K562 (cell line): Measurements from ENCODE around the gene CD34. TPM values are rescaled to one million over a fixed set of nuclear protein-coding genes. Genes with fewer than 3 reads are reported as not detected.

Source experiments
- ATAC-seq: fragments of 200-7000 bp; cut with Tn5 transposase; 3 replicates; pipeline ENCODE4 v1.9.1; 2020; ENCODE audit warnings: moderate library complexity
- BruUV-seq: library from RNA; stranded (reverse); fragments of 400-500 nt; replicated peaks from 2 replicates; lab custom pipeline; 2021; lab: Mats Ljungman, UMichigan
- CTCF ChIA-PET: fragments of 300-600 bp; formaldehyde crosslinking; extraction: SDS; loops from one replicate; lab custom pipeline; 2021; ENCODE audit warnings: low intra/inter-chr PET ratio; lab: Yijun Ruan, JAX
- POLR2A ChIA-PET: fragments of 300-600, 350-650 bp; sonication (Branson Sonifier 250); formaldehyde crosslinking; extraction: SDS; loops from one replicate; lab custom pipeline; 2021; ENCODE audit warnings: antibody characterized with exemption, inconsistent platforms; lab: Yijun Ruan, JAX
- DNase-seq, 4 experiments: peaks; one replicate each; pipeline versions ENCODE4 v3.0.0 to v3.0.0-alpha.2; 2011 to 2018; ENCODE audit warnings: low spot score in 3 of 4, mixed read lengths in 3 of 4; ENCODE audit errors: extremely low read depth in 1 of 4
- FAIRE-seq: peaks from 2 replicates; lab custom pipeline; 2011; peaks lifted over from hg19 to GRCh38; lab: Jason Lieb, UNC
- H2AFZ ChIP-seq: 2 replicates; pipeline ENCODE4 v1.6.0; 2011; ENCODE audit warnings: low read depth, low read length, control low read depth, inconsistent platforms
- H3K27ac ChIP-seq: fragments of 200-600 bp; 3 replicates; pipeline ENCODE4 v1.8.0; 2011; ENCODE audit warnings: low read depth, mild to moderate bottlenecking, control low read depth, inconsistent platforms, low read length, moderate library complexity, mixed read lengths; ENCODE audit errors: extremely low read depth
- H3K27me3 ChIP-seq, 2 experiments: fragments of 300-600 bp in 1 of 2; 2 replicates in 1 of 2; 3 replicates in 1 of 2; pipeline versions ENCODE4 v1.6.0 to v1.8.0; 2011; ENCODE audit warnings: inconsistent platforms in 2 of 2, low read length in 2 of 2, mild to moderate bottlenecking in 1 of 2, mixed read lengths in 1 of 2, moderate library complexity in 1 of 2; ENCODE audit not compliant: control insufficient read depth in 2 of 2, insufficient read depth in 2 of 2
- H3K36me3 ChIP-seq: fragments of 300-600 bp; 3 replicates; pipeline ENCODE4 v1.8.0; 2011; ENCODE audit warnings: mild to moderate bottlenecking, low read length, inconsistent platforms; ENCODE audit not compliant: control insufficient read depth, insufficient read depth
- H3K4me1 ChIP-seq, 2 experiments: fragments of 200-600 bp in 1 of 2; replicated peaks in 1 of 2; 2 replicates in 1 of 2; 3 replicates in 1 of 2; pipeline versions ENCODE4 v1.5.1 to v1.8.0; 2011; ENCODE audit warnings: inconsistent platforms in 2 of 2, low read length in 2 of 2, mild to moderate bottlenecking in 1 of 2, mixed read lengths in 1 of 2, moderate library complexity in 1 of 2; ENCODE audit not compliant: control insufficient read depth in 2 of 2, insufficient read depth in 2 of 2
- H3K4me2 ChIP-seq: 2 replicates; pipeline ENCODE4 v1.6.1; 2011; ENCODE audit warnings: low read length, control low read depth, inconsistent platforms, mixed read lengths; ENCODE audit not compliant: insufficient read depth
- H3K4me3 ChIP-seq: fragments of 200-600 bp; sonication (generic), shearing (Covaris generic); 2 replicates; pipeline ENCODE4 v1.5.1; 2016; ENCODE audit warnings: control low read depth, inconsistent platforms
- H3K79me2 ChIP-seq: fragments of 200-600 bp; 3 replicates; pipeline ENCODE4 v1.8.0; 2011; ENCODE audit warnings: low read length, inconsistent platforms; ENCODE audit not compliant: control insufficient read depth, insufficient read depth
- H3K9ac ChIP-seq, 2 experiments: 2 replicates each; pipeline versions ENCODE4 v1.6.0 to v1.6.1; 2011; ENCODE audit warnings: low read depth in 2 of 2, low read length in 2 of 2, control low read depth in 1 of 2, inconsistent platforms in 1 of 2, mild to moderate bottlenecking in 1 of 2, mixed read lengths in 1 of 2; ENCODE audit not compliant: insufficient read depth in 1 of 2
- H3K9me1 ChIP-seq: one replicate; pipeline ENCODE4 v1.6.0; 2011; ENCODE audit warnings: inconsistent platforms, mild to moderate bottlenecking, low read length, moderate library complexity; ENCODE audit not compliant: control insufficient read depth, insufficient read depth
- H3K9me3 ChIP-seq: replicated peaks from 2 replicates; pipeline ENCODE4 v1.5.1; 2011; ENCODE audit warnings: low read depth, low read length, inconsistent platforms; ENCODE audit not compliant: control insufficient read depth, insufficient read depth
- H4K20me1 ChIP-seq: replicated peaks from 2 replicates; pipeline ENCODE4 v1.6.1; 2011; ENCODE audit warnings: low read length, inconsistent platforms, mixed read lengths; ENCODE audit not compliant: control insufficient read depth, insufficient read depth
- ASH1L ChIP-seq: fragments of 450-650 bp; IDR thresholded peaks from 2 replicates; pipeline ENCODE4 v1.6.1; 2018; ENCODE audit warnings: borderline replicate concordance, mild to moderate bottlenecking, low read depth; ENCODE audit not compliant: partially characterized antibody
- ETV1 ChIP-seq: fragments of 450-650 bp; conservative IDR thresholded peaks from 2 replicates; pipeline ENCODE4 v1.6.1; 2016; ENCODE audit warnings: missing genetic modification characterization, control low read depth, low read depth, missing compliant biosample characterization
- GATA2 ChIP-seq: sonication (generic); formaldehyde crosslinking; IDR thresholded peaks from 2 replicates; pipeline ENCODE4 v1.4.0; 2020; ENCODE audit warnings: mild to moderate bottlenecking, missing genetic modification reagents
- MBD2 ChIP-seq: sonication (generic); IDR thresholded peaks from 2 replicates; pipeline ENCODE4 v1.6.1; 2016; ENCODE audit warnings: low read depth, borderline replicate concordance
- MEIS2 ChIP-seq: fragments of 450-650 bp; IDR thresholded peaks from 2 replicates; pipeline ENCODE4 v1.6.1; 2014; ENCODE audit warnings: mild to moderate bottlenecking; ENCODE audit not compliant: partially characterized antibody
- NR2C2 ChIP-seq, 2 experiments: fragments of 200-800 bp in 1 of 2; sonication (Bioruptor generic) in 1 of 2; sonication (generic) in 1 of 2; formaldehyde crosslinking in 1 of 2; IDR thresholded peaks; 2 replicates each; pipeline versions ENCODE4 v1.6.1 to v1.8.0; 2016 to 2022; ENCODE audit warnings: mild to moderate bottlenecking in 1 of 2, missing compliant biosample characterization in 1 of 2, missing genetic modification characterization in 1 of 2, missing genetic modification reagents in 1 of 2
- RBBP5 ChIP-seq: fragments of 200-600 bp; sonication (generic); IDR thresholded peaks from 2 replicates; pipeline ENCODE4 v1.6.1; 2012; ENCODE audit warnings: borderline replicate concordance, mild to moderate bottlenecking, low read length, control low read depth, inconsistent platforms; ENCODE audit not compliant: insufficient read depth, poor library complexity, severe bottlenecking
- RCOR1 ChIP-seq, 2 experiments: IDR thresholded peaks; 2 replicates each; pipeline ENCODE4 v1.6.1; 2012; ENCODE audit warnings: low read depth in 2 of 2, low read length in 2 of 2, borderline replicate concordance in 1 of 2, improper control_type of control experiment in 1 of 2
- TFAM ChIP-seq: fragments of 250-450 bp; sonication (Bioruptor Pico); conservative IDR thresholded peaks from 2 replicates; pipeline ENCODE4 v1.5.0; 2021; ENCODE audit warnings: mild to moderate bottlenecking, moderate library complexity
- WHSC1 ChIP-seq: IDR thresholded peaks from one replicate; pipeline ENCODE4 v1.6.1; 2012; ENCODE audit warnings: low read length, control low read depth, inconsistent platforms
- ZNF444 ChIP-seq: fragments of 250-450 bp; sonication (Bioruptor Pico); IDR thresholded peaks from 2 replicates; pipeline ENCODE4 v1.4.0; 2020; ENCODE audit warnings: mild to moderate bottlenecking, moderate library complexity
- ZNF639 ChIP-seq, 2 experiments: fragments of 200-800 bp in 1 of 2; sonication (Bioruptor generic) in 1 of 2; sonication (generic) in 1 of 2; formaldehyde crosslinking in 1 of 2; IDR thresholded peaks in 1 of 2; conservative IDR thresholded peaks in 1 of 2; 2 replicates each; pipeline versions ENCODE4 v1.5.0 to v1.6.1; 2016 to 2020; ENCODE audit warnings: missing compliant biosample characterization in 1 of 2, missing genetic modification characterization in 1 of 2, missing genetic modification reagents in 1 of 2
- ZNF644 ChIP-seq: fragments of 200-800 bp; sonication (Bioruptor generic); IDR thresholded peaks from 2 replicates; pipeline ENCODE4 v1.6.1; 2016; ENCODE audit warnings: low read depth, missing genetic modification characterization, missing compliant biosample characterization
- ZNF766 ChIP-seq: fragments of 200-800 bp; sonication (Bioruptor generic); conservative IDR thresholded peaks from 2 replicates; pipeline ENCODE4 v1.6.1; 2016; ENCODE audit warnings: missing genetic modification characterization, missing compliant biosample characterization
- WGBS: fragments of 100-300 bp; shearing (Covaris generic); methylation state at CpG from one replicate; pipeline ENCODE4 v1.1.6; 2016; ENCODE audit warnings: low coverage, mixed read lengths; ENCODE audit not compliant: insufficient coverage; ENCODE audit errors: missing lambda C conversion rate; 5-methylcytosine and 5-hydroxymethylcytosine counted together
- in situ Hi-C: fragments of 300-500 bp; cut with MboI; formaldehyde crosslinking; loops from 4 replicates; pipeline ENCODE4 v1.15.0; 2018; ENCODE audit warnings: inconsistent platforms, mixed read lengths
- intact Hi-C: fragments of 100-400 bp; cut with micrococcal nuclease; formaldehyde crosslinking; loops from 2 replicates; pipeline ENCODE4 v1.14.2; 2022
- polyA plus RNA-seq, 8 experiments: library from polyadenylated mRNA; depleted of rRNA in 4 of 8; stranded (reverse) in 5 of 8; unstranded in 3 of 8; fragments of >200 nt; fragmentation: Nextera tagmentation in 2 of 8; fragmentation: Illumina TruSeq in 1 of 8; extraction: Ambion mirVana in 2 of 8; extraction: Trizol in 1 of 8; gene quantifications; 2 replicates each; pipeline versions ENCODE4 v1.2.1 to v1.2.3, GENCODE V29; 2011 to 2014; ENCODE audit warnings: inconsistent platforms in 1 of 8, missing spikeins in 1 of 8
- total RNA-seq, 7 experiments: library from RNA; depleted of rRNA in 6 of 7; stranded (reverse); fragments of >200 nt in 6 of 7; fragmentation: Illumina TruSeq in 2 of 7; extraction: Trizol in 2 of 7; gene quantifications; 2 replicates each; pipeline versions ENCODE4 v1.2.1 to v1.2.3, GENCODE V29; 2011 to 2021; ENCODE audit warnings: low replicate concordance in 1 of 7

CD34 gene
- total and polyA plus RNA-seq, 9 of the 15 experiments (the other 6 are each of a cell fraction or from before 2014, with no cell fraction given): not detected

- TF ChIP-seq ZNF766 (CRISPR knock-in tag) (no peak), MBD2 (no peak), WHSC1 (no peak), TFAM (CRISPR knock-in tag) (no peak)
These were observed 76.8 kb downstream of the CD34 start (continued) for GRCh38 chr1:207833956-207834660.

- Histone ChIP-seq H3K36me3 (no peaks in the 10 kb centered on the region), H3K4me1 (peaks cover 21 to 47% of the 10 kb centered on the region in 2 experiments), H3K27ac (no peak overlapping the region), H3K27me3 (no peaks in the 10 kb centered on the region), H2AFZ (no peak overlapping the region), H4K20me1 (no peaks in the 10 kb centered on the region), H3K4me2 (no peak overlapping the region), H3K9me1 (no peaks in the 10 kb centered on the region), H3K79me2 (peaks cover 5% of the 10 kb centered on the region; the same call in 1 of the 3 replicates), H3K4me3 (no peak overlapping the region), H3K9ac (peak overlapping the region in 1 of 2 experiments; percentile 33; a peak in 1 of 4 replicates), H3K9me3 (no peaks in the 10 kb centered on the region)
- in situ Hi-C loops (no loop called here), intact Hi-C loops (no loop called here)
- POLR2A ChIA-PET: interaction anchor here (1.0 to 2.5 kb wide), 6 partner anchors 10 to 32 kb away, joined by 4 to 12 read pairs (median 6); no protein-coding TSS in a partner anchor
- CTCF ChIA-PET: no interaction called here
- ATAC-seq: peak; percentile 32
- peak; percentile 41 to 47 (median 46) for DNase-seq
- no peak for FAIRE-seq
- BruUV-seq: no TSS peak
- WGBS: 22% methylated on average over 6 of the region's 6 CpGs
- TF ChIP-seq RBBP5: no peak
- TF ChIP-seq ZNF444 (CRISPR knock-in tag): no peak
- no peak for TF ChIP-seq ZNF644
- TF ChIP-seq MEIS2: peak; percentile 88
- TF ChIP-seq RCOR1 (IDR thresholded peaks at IDR 0.05; ENCODE audit: borderline replicate concordance in 1 of 2, low read depth in 2 of 2, low read length in 2 of 2): peak in 1 of 2 experiments; percentile 52; a peak in 1 of 4 replicates
- TF ChIP-seq ETV1: peak; percentile 57
- TF ChIP-seq NR2C2 (CRISPR knock-in tag; IDR thresholded peaks at IDR 0.05): no peak
- TF ChIP-seq NR2C2 (tag; IDR thresholded peaks at IDR 0.05): peak; percentile 32; the same call in 1 of the 2 replicates
- 0 out of 4 replicates have a peak, but pooled peaks of 1 of the 2 experiments have one; percentile 31 for TF ChIP-seq ZNF639 (CRISPR knock-in tag; conservative IDR thresholded peaks at IDR 0.05 in 1 of 2, IDR thresholded peaks at IDR 0.05 in 1 of 2)
- TF ChIP-seq ASH1L: no peak
- TF ChIP-seq GATA2 (CRISPR knock-in tag): peak; percentile 67
These were observed 77.5 kb downstream of the CD34 start for GRCh38 chr1:207833381-207833780.
